Adrenal gland (tissue), 12 donors: ENCODE data around the gene RAMP2. TPM values are rescaled to one million over a fixed set of nuclear protein-coding genes. Genes with fewer than 3 reads are reported as not detected.
A peak's percentile ranks its signal among the peaks of the same experiment; 100 is the strongest.

Experiments used
- DNase-seq, 7 donors: peaks; one replicate each; pipeline ENCODE4 v3.0.0-alpha.2; 2019 to 2020
- H3K27ac ChIP-seq, 5 donors: fragments of 200-600 bp; sonication (generic) in 4 of 5; 1 replicate in 3 of 5; 2 replicates in 2 of 5; pipeline versions ENCODE4 v1.5.1 to v1.8.0; 2016 to 2020; ENCODE audit warnings: mild to moderate bottlenecking in 1 of 5
- H3K27me3 ChIP-seq: fragments of 200-600 bp; 2 replicates; pipeline ENCODE4 v1.8.0; 2021
- H3K36me3 ChIP-seq, 2 donors: fragments of 200-600 bp; replicated peaks in 1 of 2; 1 replicate in 1 of 2; 2 replicates in 1 of 2; pipeline versions ENCODE4 v1.5.1 to v1.8.0; 2018 to 2022
- H3K4me1 ChIP-seq, 2 donors: fragments of 200-600 bp; replicated peaks in 1 of 2; 1 replicate in 1 of 2; 2 replicates in 1 of 2; pipeline versions ENCODE4 v1.5.1 to v1.8.0; 2018 to 2021
- H3K4me3 ChIP-seq, 4 donors: fragments of 200-600 bp; sonication (generic) in 3 of 4; one replicate each; pipeline ENCODE4 v1.5.1; 2016 to 2018
- H3K9me3 ChIP-seq, 3 donors: fragments of 200-600 bp; sonication (generic) in 1 of 3; replicated peaks in 1 of 3; 1 replicate in 2 of 3; 2 replicates in 1 of 3; pipeline versions ENCODE4 v1.5.1 to v1.8.0; 2016 to 2021
- CTCF ChIP-seq, 6 experiments: fragments of 450-650 bp in 4 of 6; fragments of 200-600 bp in 2 of 6; sonication (generic) in 1 of 6; IDR thresholded peaks; 1 replicate in 5 of 6; 2 replicates in 1 of 6; pipeline versions ENCODE4 v1.5.1 to v1.8.0; 2016 to 2021; ENCODE audit warnings: antibody characterized with exemption in 6 of 6, mild to moderate bottlenecking in 2 of 6, moderate library complexity in 1 of 6
- POLR2A ChIP-seq, 2 donors: fragments of 450-650 bp; IDR thresholded peaks; one replicate each; pipeline ENCODE4 v1.6.1; 2017; ENCODE audit warnings: antibody characterized with exemption in 2 of 2, mild to moderate bottlenecking in 2 of 2, moderate library complexity in 1 of 2
- WGBS, 4 donors: extraction: QIAGEN DNeasy Blood & Tissue Kit in 2 of 4; methylation state at CpG; one replicate each; pipeline versions ENCODE4 v1.1.5 to v1.1.7; 2013 to 2017; 5-methylcytosine and 5-hydroxymethylcytosine counted together
- intact Hi-C, 2 donors: fragments of 100-400 bp; cut with DNase I; formaldehyde crosslinking; loops; one replicate each; pipeline versions ENCODE4 v1.14.1 to v1.15.0; 2022 to 2023
- polyA plus RNA-seq, 3 donors: library from polyadenylated mRNA; stranded (reverse); fragments of 200-250 nt in 2 of 3; fragments of 350-450 nt in 1 of 3; fragmentation: Illumina TruSeq in 1 of 3; extraction: RNeasy Lipid Tissue Mini Kit (QIAGEN cat#74804) in 1 of 3; gene quantifications; one replicate each; pipeline ENCODE4 v1.2.3, GENCODE V29; 2013 to 2014
- small RNA-seq, 2 donors: library from RNA; depleted of rRNA; stranded (forward); fragments of <200 nt; gene quantifications; one replicate each; pipeline ENCODE3, GENCODE V24; 2016
- total RNA-seq, 9 donors: library from RNA; depleted of rRNA in 4 of 9; stranded (reverse); fragments of >200 nt in 4 of 9; fragments of 120-200 nt in 1 of 9; fragmentation: NEBNext Ultra II Directional in 1 of 9; extraction: Animal tissue kit (Norgen Biotek cat#: 25700) in 1 of 9; gene quantifications; one replicate each; pipeline versions ENCODE4 v1.1.0 to v1.2.4, GENCODE V29; 2013 to 2023
- donor health status: healthy with polysubstance abuse.
- donor health status: Bipolar disorder and iron deficiency.
- donor health status: DM: yes; HTN: yes; CAD: no.
- donor health status: DM: no; HTN: no; CAD: no.
- donor health status: DM: no; HTN: no; CAD: no.
- donor health status: DM: yes; HTN: yes; CAD: no.

Gene RAMP2
- total and polyA plus RNA-seq, 12 donors, result 4.6 to 67.5 (median 22.3) TPM

- Histone ChIP-seq H3K36me3 (peaks cover 0 to 38% of the 10 kb centered on the region in 2 donors), H3K27ac (no peak overlapping the region)
- WGBS, 4 donors, result 18 to 27% (median 21%) methylated on average over 3 of the region's 3 CpGs
Measured at GRCh38 chr17:42809250-42809649, 48.2 kb downstream of the RAMP2 start.

More at GRCh38 chr17:42809250-42809649, 48.2 kb downstream of the RAMP2 start:
- no peak overlapping the region for H3K4me3 ChIP-seq
- no peaks in the 10 kb centered on the region for H3K4me1 ChIP-seq
- H3K27me3 ChIP-seq, result no peaks in the 10 kb centered on the region
- H3K9me3 ChIP-seq, result no peaks in the 10 kb centered on the region
- intact Hi-C loops, result no loop called here
- peak; percentile 37 to 81 (median 73) for DNase-seq
- no peak for TF ChIP-seq CTCF (IDR thresholded peaks at IDR 0.05)
- no peak for TF ChIP-seq POLR2A (IDR thresholded peaks at IDR 0.05)

Small RNA genes within 50 kb of the gene (small RNA-seq; reads per million reads assigned to genes)
- 0 reads per million in 2 donors for gene HMGN2P15

Other genes with a start within 250 kb of the RAMP2 start
- gene NAGLU, start 225.0 kb upstream of the RAMP2 start, total RNA-seq, result 100 to 1,000 TPM in 1 of 9 donors, 10 to 100 TPM in 8; 32.9 to 115 (median 64.3) TPM
- 10 to 100 TPM; 12.4 to 47.4 (median 39.5) TPM for gene NAGLU, start 225.0 kb upstream of the RAMP2 start, polyA plus RNA-seq
- gene HSD17B1, start 208.3 kb upstream of the RAMP2 start, total RNA-seq, result 1 to 10 TPM in 8 of 9 donors, under 1 TPM in 1; 0.60 to 3.0 (median 1.9) TPM
- 1 to 10 TPM in 2 of 3 donors, under 1 TPM in 1; 0.22 to 7.6 (median 3.6) TPM for gene HSD17B1, start 208.3 kb upstream of the RAMP2 start, polyA plus RNA-seq
- 100 to 1,000 TPM in 4 of 9 donors, 10 to 100 TPM in 5; 46.8 to 148 (median 67.8) TPM for gene COASY, start 199.1 kb upstream of the RAMP2 start, total RNA-seq
- 100 to 1,000 TPM in 2 of 3 donors, 10 to 100 TPM in 1; 65.5 to 192 (median 130) TPM for gene COASY, start 199.1 kb upstream of the RAMP2 start, polyA plus RNA-seq
- 10 to 100 TPM; 34.2 to 58.8 (median 47.0) TPM for gene MLX, start 194.1 kb upstream of the RAMP2 start, total RNA-seq
- 10 to 100 TPM; 46.0 to 95.0 (median 52.6) TPM for gene MLX, start 194.1 kb upstream of the RAMP2 start, polyA plus RNA-seq
- 1 to 10 TPM in 8 of 9 donors, not detected in 1; 1.2 to 7.7 (median 1.9) TPM for gene PSMC3IP, start 183.5 kb upstream of the RAMP2 start, total RNA-seq
- 1 to 10 TPM; 3.1 to 3.9 (median 3.5) TPM for gene PSMC3IP, start 183.5 kb upstream of the RAMP2 start, polyA plus RNA-seq
- gene RETREG3, start 151.9 kb upstream of the RAMP2 start, total RNA-seq, result 100 to 1,000 TPM in 1 of 9 donors, 10 to 100 TPM in 8; 57.6 to 167 (median 81.6) TPM
- 10 to 100 TPM; 27.1 to 30.6 (median 28.2) TPM for gene RETREG3, start 151.9 kb upstream of the RAMP2 start, polyA plus RNA-seq
- gene TUBG1, start 151.5 kb upstream of the RAMP2 start, total RNA-seq, result 10 to 100 TPM; 22.9 to 90.0 (median 39.2) TPM
- gene TUBG1, start 151.5 kb upstream of the RAMP2 start, polyA plus RNA-seq, result 10 to 100 TPM; 30.5 to 70.3 (median 40.3) TPM
- 10 to 100 TPM; 14.5 to 63.9 (median 43.7) TPM for gene TUBG2, start 101.9 kb upstream of the RAMP2 start, total RNA-seq
- gene TUBG2, start 101.9 kb upstream of the RAMP2 start, polyA plus RNA-seq, result 10 to 100 TPM; 19.3 to 65.1 (median 49.6) TPM
- 10 to 100 TPM in 8 of 9 donors, 1 to 10 TPM in 1; 7.8 to 63.7 (median 45.3) TPM for gene PLEKHH3, start 84.2 kb upstream of the RAMP2 start, total RNA-seq
- 10 to 100 TPM in 2 of 3 donors, 1 to 10 TPM in 1; 1.8 to 73.2 (median 49.6) TPM for gene PLEKHH3, start 84.2 kb upstream of the RAMP2 start, polyA plus RNA-seq
- gene CCR10, start 79.4 kb upstream of the RAMP2 start, total RNA-seq, result 1 to 10 TPM in 6 of 9 donors, under 1 TPM in 3; 0.39 to 7.9 (median 3.3) TPM
- 1 to 10 TPM in 2 of 3 donors, under 1 TPM in 1; 0.31 to 3.6 (median 1.7) TPM for gene CCR10, start 79.4 kb upstream of the RAMP2 start, polyA plus RNA-seq
- 10 to 100 TPM in 2 of 9 donors, 1 to 10 TPM in 7; 1.8 to 31.9 (median 4.0) TPM for gene CNTNAP1, start 78.7 kb upstream of the RAMP2 start, total RNA-seq
- 10 to 100 TPM in 1 of 3 donors, 1 to 10 TPM in 2; 1.6 to 12.5 (median 5.7) TPM for gene CNTNAP1, start 78.7 kb upstream of the RAMP2 start, polyA plus RNA-seq
- 10 to 100 TPM; 17.6 to 49.1 (median 35.3) TPM for gene EZH1, start 16.2 kb upstream of the RAMP2 start, total RNA-seq
- gene EZH1, start 16.2 kb upstream of the RAMP2 start, polyA plus RNA-seq, result 10 to 100 TPM; 23.6 to 29.4 (median 23.8) TPM
- gene VPS25, start 12.2 kb downstream of the RAMP2 start, total RNA-seq, result 100 to 1,000 TPM in 1 of 9 donors, 10 to 100 TPM in 8; 43.2 to 135 (median 52.6) TPM
- gene VPS25, start 12.2 kb downstream of the RAMP2 start, polyA plus RNA-seq, result 10 to 100 TPM; 25.7 to 63.4 (median 37.0) TPM
- under 1 TPM in 4 of 9 donors, not detected in 5; 0.18 to 0.46 (median 0.30) TPM for gene WNK4, start 19.4 kb downstream of the RAMP2 start, total RNA-seq
- under 1 TPM; 0.05 to 0.08 (median 0.07) TPM for gene WNK4, start 19.4 kb downstream of the RAMP2 start, polyA plus RNA-seq
- gene COA3, start 37.5 kb downstream of the RAMP2 start, total RNA-seq, result 100 to 1,000 TPM in 3 of 9 donors, 10 to 100 TPM in 6; 65.3 to 231 (median 84.8) TPM
- gene COA3, start 37.5 kb downstream of the RAMP2 start, polyA plus RNA-seq, result 10 to 100 TPM; 55.6 to 98.2 (median 91.1) TPM
- 1 to 10 TPM in 2 of 9 donors, under 1 TPM in 2, not detected in 5; 0.28 to 8.2 (median 0.96) TPM for gene CNTD1, start 37.6 kb downstream of the RAMP2 start, total RNA-seq
- under 1 TPM; 0.24 to 0.32 (median 0.27) TPM for gene CNTD1, start 37.6 kb downstream of the RAMP2 start, polyA plus RNA-seq
- 100 to 1,000 TPM in 5 of 9 donors, 10 to 100 TPM in 4; 70.1 to 235 (median 104) TPM for gene BECN1, start 63.1 kb downstream of the RAMP2 start, total RNA-seq
- gene BECN1, start 63.1 kb downstream of the RAMP2 start, polyA plus RNA-seq, result 10 to 100 TPM; 27.0 to 76.6 (median 33.1) TPM
- gene PSME3, start 72.2 kb downstream of the RAMP2 start, total RNA-seq, result 100 to 1,000 TPM in 3 of 9 donors, 10 to 100 TPM in 6; 45.8 to 136 (median 85.1) TPM
- 100 to 1,000 TPM in 1 of 3 donors, 10 to 100 TPM in 2; 18.5 to 149 (median 25.4) TPM for gene PSME3, start 72.2 kb downstream of the RAMP2 start, polyA plus RNA-seq
- gene AOC2, start 83.4 kb downstream of the RAMP2 start, total RNA-seq, result 1 to 10 TPM in 6 of 9 donors, under 1 TPM in 3; 0.60 to 2.2 (median 1.4) TPM
- gene AOC2, start 83.4 kb downstream of the RAMP2 start, polyA plus RNA-seq, result 1 to 10 TPM in 2 of 3 donors, under 1 TPM in 1; 0.95 to 1.6 (median 1.4) TPM
- 100 to 1,000 TPM in 2 of 9 donors, 10 to 100 TPM in 7; 21.6 to 133 (median 83.7) TPM for gene AOC3, start 90.0 kb downstream of the RAMP2 start, total RNA-seq
- 10 to 100 TPM; 32.4 to 63.9 (median 59.7) TPM for gene AOC3, start 90.0 kb downstream of the RAMP2 start, polyA plus RNA-seq
- under 1 TPM in 3 of 9 donors, not detected in 6; 0.11 to 0.18 (median 0.18) TPM for gene G6PC1, start 139.6 kb downstream of the RAMP2 start, total RNA-seq
- gene G6PC1, start 139.6 kb downstream of the RAMP2 start, polyA plus RNA-seq, result under 1 TPM in 1 of 3 donors, not detected in 2; 0.09 TPM
- 10 to 100 TPM; 16.4 to 60.7 (median 35.1) TPM for gene AARSD1, start 203.2 kb downstream of the RAMP2 start, total RNA-seq
- gene AARSD1, start 203.2 kb downstream of the RAMP2 start, polyA plus RNA-seq, result 100 to 1,000 TPM in 2 of 3 donors, 10 to 100 TPM in 1; 49.0 to 206 (median 121) TPM
- gene PTGES3L, start 218.9 kb downstream of the RAMP2 start, total RNA-seq, result under 1 TPM in 3 of 9 donors, not detected in 6; 0.18 to 0.67 (median 0.28) TPM
- gene PTGES3L, start 218.9 kb downstream of the RAMP2 start, polyA plus RNA-seq, result under 1 TPM; 0.61 to 0.72 (median 0.62) TPM
- gene RUNDC1, start 219.3 kb downstream of the RAMP2 start, total RNA-seq, result 10 to 100 TPM; 14.3 to 29.7 (median 17.4) TPM
- gene RUNDC1, start 219.3 kb downstream of the RAMP2 start, polyA plus RNA-seq, result 10 to 100 TPM in 2 of 3 donors, 1 to 10 TPM in 1; 7.6 to 20.6 (median 10.3) TPM
- 1,000 to 10,000 TPM in 3 of 9 donors, 100 to 1,000 TPM in 6; 356 to 1,636 (median 929) TPM for gene RPL27, start 237.2 kb downstream of the RAMP2 start, total RNA-seq
- gene RPL27, start 237.2 kb downstream of the RAMP2 start, polyA plus RNA-seq, result 1,000 to 10,000 TPM; 1,877 to 2,291 (median 1,931) TPM
- 10 to 100 TPM; 38.4 to 72.9 (median 60.3) TPM for gene IFI35, start 245.6 kb downstream of the RAMP2 start, total RNA-seq
- gene IFI35, start 245.6 kb downstream of the RAMP2 start, polyA plus RNA-seq, result 10 to 100 TPM; 44.1 to 91.4 (median 68.1) TPM